ENCODE results near the gene EYA2. TPM values are rescaled to one million over a fixed set of nuclear protein-coding genes. Genes with fewer than 3 reads are reported as not detected.

Gene EYA2
- total RNA-seq, 1 donor: 1.6 TPM

GRCh38 chr20:47055699-47056369 lies 161.2 kb downstream of the EYA2 start:
- no peak for TF ChIP-seq CTCF (IDR thresholded peaks at IDR 0.05; ENCODE audit: insufficient read depth, low read length)
- peak; percentile 4 for DNase-seq (ENCODE audit: low read depth)
- no peak overlapping the region for H3K4me3 ChIP-seq (ENCODE audit: low read depth, low read length)

- no peak for DNase-seq (ENCODE audit: low read depth)
- H3K4me3 ChIP-seq (ENCODE audit: low read depth, low read length): no peak overlapping the region
- no peak for TF ChIP-seq CTCF (IDR thresholded peaks at IDR 0.05; ENCODE audit: insufficient read depth, low read length)
These were observed 163.0 kb downstream of the EYA2 start for GRCh38 chr20:47057661-47058060.

GRCh38 chr20:47058236-47058635 lies 163.6 kb downstream of the EYA2 start:
- no peak for DNase-seq (ENCODE audit: low read depth)
- H3K4me3 ChIP-seq (ENCODE audit: low read depth, low read length): no peak overlapping the region
- no peak for TF ChIP-seq CTCF (IDR thresholded peaks at IDR 0.05; ENCODE audit: insufficient read depth, low read length)

GRCh38 chr20:47059536-47059935 lies 164.9 kb downstream of the EYA2 start:
- no peak for TF ChIP-seq CTCF (IDR thresholded peaks at IDR 0.05; ENCODE audit: insufficient read depth, low read length)
- no peak for DNase-seq (ENCODE audit: low read depth)
- H3K4me3 ChIP-seq (ENCODE audit: low read depth, low read length): no peak overlapping the region

- no peak overlapping the region for H3K4me3 ChIP-seq (ENCODE audit: low read depth, low read length)
- no peak for DNase-seq (ENCODE audit: low read depth)
- TF ChIP-seq CTCF (IDR thresholded peaks at IDR 0.05; ENCODE audit: insufficient read depth, low read length): no peak
These were observed 166.9 kb downstream of the EYA2 start for GRCh38 chr20:47061549-47061948.

GRCh38 chr20:47062226-47062890 lies 167.7 kb downstream of the EYA2 start:
- DNase-seq (ENCODE audit: low read depth): no peak
- TF ChIP-seq CTCF (IDR thresholded peaks at IDR 0.05; ENCODE audit: insufficient read depth, low read length): no peak
- no peak overlapping the region for H3K4me3 ChIP-seq (ENCODE audit: low read depth, low read length)

Data from fibroblast of the aortic adventitia (primary cell).